HEK293 (cell line): ENCODE results near the gene HIF1AN.

Source experiments
- CTCF ChIA-PET: fragments of 350-600 bp; formaldehyde crosslinking; extraction: SDS; loops from one replicate; lab custom pipeline; 2021; ENCODE audit warnings: antibody characterized with exemption; lab: Yijun Ruan, JAX
- POLR2A ChIA-PET: fragments of 300-600 bp; formaldehyde crosslinking; extraction: SDS; loops from one replicate; lab custom pipeline; 2020; ENCODE audit warnings: antibody characterized with exemption, inconsistent platforms; lab: Yijun Ruan, JAX
- H3K27ac ChIP-seq: fragments of 200-500 bp; sonication (Bioruptor generic); 2 replicates; pipeline ENCODE4 v1.5.1; 2014; ENCODE audit warnings: low read depth, low read length, control low read depth, inconsistent platforms; ENCODE audit errors: extremely low read depth
- H3K36me3 ChIP-seq, 2 experiments: fragments of 200-500 bp in 1 of 2; sonication (Bioruptor generic) in 1 of 2; 1 replicate in 1 of 2; 2 replicates in 1 of 2; pipeline ENCODE4 v1.5.1; 2014 to 2017; ENCODE audit warnings: inconsistent platforms in 2 of 2, low read length in 2 of 2; ENCODE audit not compliant: control insufficient read depth in 2 of 2, insufficient read depth in 1 of 2
- H3K4me1 ChIP-seq: fragments of 200-500 bp; sonication (Bioruptor generic); 2 replicates; pipeline ENCODE4 v1.5.1; 2014; ENCODE audit warnings: mild to moderate bottlenecking, low read length, inconsistent platforms; ENCODE audit not compliant: control insufficient read depth, insufficient read depth
- H3K4me3 ChIP-seq: 2 replicates; pipeline ENCODE4 v1.5.1; 2011; ENCODE audit warnings: low read depth, mild to moderate bottlenecking, control low read depth, low read length, moderate library complexity
- H3K9me3 ChIP-seq: fragments of 200-500 bp; sonication (Bioruptor generic); 2 replicates; pipeline ENCODE4 v1.5.1; 2014; ENCODE audit warnings: low read depth, low read length, inconsistent platforms; ENCODE audit not compliant: control insufficient read depth, insufficient read depth
- EGR2 ChIP-seq: fragments of 450-650 bp; formaldehyde crosslinking; IDR thresholded peaks from 2 replicates; pipeline ENCODE4 v1.5.1; 2016; ENCODE audit warnings: low read depth, missing biosample characterization, missing genetic modification characterization
- KLF7 ChIP-seq: fragments of 450-650 bp; formaldehyde crosslinking; IDR thresholded peaks from 2 replicates; pipeline ENCODE4 v1.5.1; 2016; ENCODE audit warnings: missing biosample characterization, missing genetic modification characterization, borderline replicate concordance
- ZBTB17 ChIP-seq: fragments of 450-650 bp; formaldehyde crosslinking; IDR thresholded peaks from 2 replicates; pipeline ENCODE4 v1.5.1; 2016; ENCODE audit warnings: missing biosample characterization, missing genetic modification characterization
- ZNF157 ChIP-seq: fragments of 450-650 bp; formaldehyde crosslinking; IDR thresholded peaks from 2 replicates; pipeline ENCODE4 v1.5.1; 2016; ENCODE audit warnings: missing biosample characterization, missing genetic modification characterization
- ZNF16 ChIP-seq: fragments of 450-650 bp; formaldehyde crosslinking; IDR thresholded peaks from 2 replicates; pipeline ENCODE4 v1.5.1; 2016; ENCODE audit warnings: low read depth, missing biosample characterization, missing genetic modification characterization
- ZNF184 ChIP-seq: fragments of 450-650 bp; IDR thresholded peaks from 2 replicates; pipeline ENCODE4 v1.5.1; 2018; ENCODE audit warnings: missing biosample characterization, mild to moderate bottlenecking, missing genetic modification characterization
- ZNF23 ChIP-seq: fragments of 450-650 bp; formaldehyde crosslinking; IDR thresholded peaks from 2 replicates; pipeline ENCODE4 v1.5.1; 2016; ENCODE audit warnings: missing biosample characterization, missing genetic modification characterization, borderline replicate concordance
- ZNF302 ChIP-seq: fragments of 450-650 bp; formaldehyde crosslinking; IDR thresholded peaks from 2 replicates; pipeline ENCODE4 v1.5.1; 2016; ENCODE audit warnings: missing biosample characterization, missing genetic modification characterization, low read depth
- ZNF501 ChIP-seq: fragments of 450-650 bp; formaldehyde crosslinking; IDR thresholded peaks from 2 replicates; pipeline ENCODE4 v1.5.1; 2016; ENCODE audit warnings: missing biosample characterization, missing genetic modification characterization
- ZNF544 ChIP-seq: fragments of 450-650 bp; formaldehyde crosslinking; IDR thresholded peaks from 2 replicates; pipeline ENCODE4 v1.5.0; 2017; ENCODE audit warnings: missing biosample characterization, missing genetic modification characterization
- ZNF585B ChIP-seq: fragments of 450-650 bp; formaldehyde crosslinking; IDR thresholded peaks from 2 replicates; pipeline ENCODE4 v1.5.1; 2016; ENCODE audit warnings: missing biosample characterization, missing genetic modification characterization
- ZNF768 ChIP-seq: fragments of 450-650 bp; formaldehyde crosslinking; IDR thresholded peaks from 2 replicates; pipeline ENCODE4 v1.5.1; 2018; ENCODE audit warnings: missing biosample characterization, mild to moderate bottlenecking, missing genetic modification characterization
- TF ChIP-seq, protein P1 (sequence below): fragments of 450-650 bp; formaldehyde crosslinking; IDR thresholded peaks from 2 replicates; pipeline ENCODE4 v1.5.1; 2016; ENCODE audit warnings: missing biosample characterization, missing genetic modification characterization
- TF ChIP-seq, protein P2 (sequence below): fragments of 450-650 bp; formaldehyde crosslinking; IDR thresholded peaks from 2 replicates; pipeline ENCODE4 v1.5.1; 2016; ENCODE audit warnings: missing biosample characterization, missing genetic modification characterization
- TF ChIP-seq, protein P3 (sequence below): fragments of 450-650 bp; formaldehyde crosslinking; IDR thresholded peaks from 2 replicates; pipeline ENCODE4 v1.5.1; 2016; ENCODE audit warnings: missing biosample characterization, missing genetic modification characterization
- TF ChIP-seq, protein P4 (sequence below): fragments of 450-650 bp; IDR thresholded peaks from 2 replicates; pipeline ENCODE4 v1.5.1; 2018; ENCODE audit warnings: missing biosample characterization, mild to moderate bottlenecking, missing genetic modification characterization
- TF ChIP-seq, protein P5 (sequence below): fragments of 450-650 bp; formaldehyde crosslinking; IDR thresholded peaks from 2 replicates; pipeline ENCODE4 v1.5.1; 2017; ENCODE audit warnings: missing biosample characterization, missing genetic modification characterization

The HIF1AN gene

DNA sequence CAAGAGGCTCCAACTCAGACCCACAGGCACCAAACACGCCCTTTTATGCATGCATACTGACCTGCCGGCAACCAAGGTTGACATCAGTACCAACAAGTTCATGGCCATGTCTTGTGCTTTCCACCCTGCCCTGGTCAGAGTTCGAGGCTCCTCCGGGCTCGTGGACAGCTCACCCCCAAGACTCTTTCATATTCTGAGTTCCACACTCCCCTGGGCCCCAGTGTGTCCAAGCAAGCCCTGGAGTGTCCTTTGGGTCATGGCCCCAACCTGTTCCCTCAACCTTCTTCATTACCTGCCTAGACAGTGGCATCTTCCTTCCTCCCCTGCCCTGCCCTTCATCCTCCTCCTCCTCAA lies 40.5 kb downstream of the HIF1AN start:
- Histone ChIP-seq H3K9me3 (no peaks in the 10 kb centered on the region), H3K36me3 (no peaks in the 10 kb centered on the region)
- TF ChIP-seq ZNF302, result no peak
- TF ChIP-seq, protein P1, sequence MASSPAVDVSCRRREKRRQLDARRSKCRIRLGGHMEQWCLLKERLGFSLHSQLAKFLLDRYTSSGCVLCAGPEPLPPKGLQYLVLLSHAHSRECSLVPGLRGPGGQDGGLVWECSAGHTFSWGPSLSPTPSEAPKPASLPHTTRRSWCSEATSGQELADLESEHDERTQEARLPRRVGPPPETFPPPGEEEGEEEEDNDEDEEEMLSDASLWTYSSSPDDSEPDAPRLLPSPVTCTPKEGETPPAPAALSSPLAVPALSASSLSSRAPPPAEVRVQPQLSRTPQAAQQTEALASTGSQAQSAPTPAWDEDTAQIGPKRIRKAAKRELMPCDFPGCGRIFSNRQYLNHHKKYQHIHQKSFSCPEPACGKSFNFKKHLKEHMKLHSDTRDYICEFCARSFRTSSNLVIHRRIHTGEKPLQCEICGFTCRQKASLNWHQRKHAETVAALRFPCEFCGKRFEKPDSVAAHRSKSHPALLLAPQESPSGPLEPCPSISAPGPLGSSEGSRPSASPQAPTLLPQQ (tag by site-specific recombination), result no peak
- no peak for TF ChIP-seq ZNF157 (tag by site-specific recombination)
- no peak for TF ChIP-seq ZNF501 (tag by site-specific recombination)
- no peak for TF ChIP-seq ZNF23
- TF ChIP-seq, all 188 proteins: peak for 0
- Histone ChIP-seq H3K27ac (no peak overlapping the region), H3K4me3 (no peak overlapping the region), H3K4me1 (no peaks in the 10 kb centered on the region)
- ChIA-PET POLR2A (no interaction called here), CTCF (interaction anchor here (0.5 to 1.3 kb wide), 5 partner anchors 12 to 302 kb away, joined by 3 read pairs; no protein-coding TSS in a partner anchor)

DNA sequence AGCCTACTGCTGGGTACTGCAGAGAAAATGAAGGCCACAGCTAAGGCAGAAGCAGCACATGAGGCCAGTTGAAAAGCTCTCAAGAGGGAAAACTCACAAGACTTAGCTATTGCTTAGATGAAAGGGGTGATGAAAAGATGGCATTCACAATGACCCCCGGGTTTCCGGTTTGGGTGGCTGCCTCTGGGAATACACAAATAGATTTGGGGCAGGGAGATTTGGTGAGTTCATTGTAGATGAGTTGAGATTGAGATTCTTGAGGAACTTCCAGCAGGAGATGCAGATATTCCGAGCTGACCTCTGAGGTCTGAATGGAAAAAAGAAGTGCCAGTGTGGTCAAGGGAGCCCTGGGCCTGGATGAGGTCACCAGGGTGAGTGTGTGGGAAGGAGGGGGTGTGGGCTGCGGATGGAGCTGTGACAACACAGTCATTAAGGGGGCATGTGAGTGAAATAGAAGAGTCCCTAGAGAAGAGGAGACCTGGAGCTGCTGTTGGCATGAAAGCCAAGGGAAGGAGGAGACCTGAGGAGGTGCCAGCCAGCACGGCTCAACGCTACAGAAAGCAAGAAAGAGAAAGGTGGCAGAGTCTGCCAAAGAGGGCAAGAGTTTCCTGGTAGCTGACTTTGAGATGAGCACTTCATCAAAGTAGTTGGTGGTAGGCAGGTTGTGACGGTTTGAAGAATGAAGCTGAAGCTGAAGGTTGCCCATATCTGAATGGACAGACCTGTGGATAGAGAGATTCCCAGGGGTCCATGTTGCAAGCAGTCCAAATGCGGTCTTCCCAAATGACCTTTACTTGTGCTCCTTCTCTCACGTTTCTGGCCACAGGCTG lies 43.7 kb downstream of the HIF1AN start:
- CTCF ChIA-PET, result interaction anchor here (0.6 to 1.7 kb wide), 4 partner anchors 10 to 419 kb away, joined by 3 to 5 read pairs (median 4); no protein-coding TSS in a partner anchor
- no peaks in the 10 kb centered on the region for H3K4me1 ChIP-seq
- no peaks in the 10 kb centered on the region for H3K9me3 ChIP-seq
- no peak overlapping the region for H3K4me3 ChIP-seq
- no peaks in the 10 kb centered on the region for H3K36me3 ChIP-seq
- POLR2A ChIA-PET, result interaction anchor here (0.6 kb wide), 1 partner anchor 1670 kb away, joined by 3 read pairs; no protein-coding TSS in a partner anchor
- TF ChIP-seq EGR2 (tag by site-specific recombination), result peak; percentile 42; the same call in 1 of the 2 replicates
- TF ChIP-seq KLF7 (tag by site-specific recombination), result no peak
- H3K27ac ChIP-seq, result no peak overlapping the region

DNA sequence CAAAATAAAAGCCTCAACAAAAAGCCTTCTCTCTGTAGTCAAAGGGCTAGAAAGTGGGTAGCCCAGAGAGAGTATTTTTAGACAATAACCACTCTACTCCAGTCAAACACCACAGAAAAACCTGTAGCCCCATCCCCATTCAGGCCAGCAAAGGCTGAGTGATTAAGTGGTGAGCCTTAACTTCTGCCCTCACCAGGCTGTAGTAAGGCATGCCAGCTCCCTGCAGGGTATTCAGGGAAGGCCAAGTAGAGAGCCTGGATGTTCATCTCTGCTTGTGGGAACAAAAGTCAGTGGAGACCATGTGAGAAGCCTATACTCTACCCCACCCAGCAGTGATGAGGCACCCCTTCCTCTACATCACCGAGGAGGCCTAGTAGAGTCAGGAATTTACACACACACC lies 51.2 kb downstream of the HIF1AN start:
- Histone ChIP-seq H3K4me3 (no peak overlapping the region), H3K36me3 (no peaks in the 10 kb centered on the region), H3K4me1 (no peaks in the 10 kb centered on the region), H3K27ac (no peak overlapping the region), H3K9me3 (no peaks in the 10 kb centered on the region)
- POLR2A ChIA-PET, result no interaction called here
- CTCF ChIA-PET, result interaction anchor here (0.9 kb wide), 1 partner anchor 17 kb away, joined by 4 read pairs; no protein-coding TSS in a partner anchor
- no peak for TF ChIP-seq ZNF544 (tag by site-specific recombination)
- TF ChIP-seq ZNF16 (tag by site-specific recombination), result no peak
- no peak for TF ChIP-seq ZBTB17 (tag by site-specific recombination)

DNA sequence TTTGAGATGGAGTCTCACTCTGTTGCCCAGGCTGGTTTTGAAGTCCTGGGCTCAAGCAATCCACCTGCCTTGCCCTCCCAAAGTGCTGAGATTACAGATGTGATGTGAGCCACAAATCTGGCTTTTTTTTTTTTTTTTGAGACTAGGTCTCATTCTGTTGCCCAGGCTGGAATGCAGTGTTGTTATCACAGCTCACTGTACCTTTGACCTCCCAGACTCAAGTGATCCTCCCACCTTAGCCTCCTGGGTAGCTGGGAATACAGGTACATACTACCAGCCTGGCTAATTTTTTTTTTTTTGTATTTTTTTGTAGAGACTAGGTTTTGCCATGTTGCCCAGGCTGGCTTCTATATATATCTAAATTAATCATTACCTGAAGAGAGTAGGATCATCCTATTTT lies 62.4 kb downstream of the HIF1AN start:
- ChIA-PET POLR2A (interaction anchor here (0.6 kb wide), 2 partner anchors 28 to 394 kb away, joined by 3 to 4 read pairs; no protein-coding TSS in a partner anchor), CTCF (interaction anchor here (0.6 to 1.5 kb wide), 2 partner anchors 37 to 145 kb away, joined by 5 to 9 read pairs; no protein-coding TSS in a partner anchor)
- Histone ChIP-seq H3K9me3 (no peaks in the 10 kb centered on the region), H3K4me3 (no peak overlapping the region), H3K4me1 (no peaks in the 10 kb centered on the region), H3K36me3 (no peaks in the 10 kb centered on the region), H3K27ac (no peak overlapping the region)
- no peak for TF ChIP-seq ZNF768
- TF ChIP-seq, protein P2, sequence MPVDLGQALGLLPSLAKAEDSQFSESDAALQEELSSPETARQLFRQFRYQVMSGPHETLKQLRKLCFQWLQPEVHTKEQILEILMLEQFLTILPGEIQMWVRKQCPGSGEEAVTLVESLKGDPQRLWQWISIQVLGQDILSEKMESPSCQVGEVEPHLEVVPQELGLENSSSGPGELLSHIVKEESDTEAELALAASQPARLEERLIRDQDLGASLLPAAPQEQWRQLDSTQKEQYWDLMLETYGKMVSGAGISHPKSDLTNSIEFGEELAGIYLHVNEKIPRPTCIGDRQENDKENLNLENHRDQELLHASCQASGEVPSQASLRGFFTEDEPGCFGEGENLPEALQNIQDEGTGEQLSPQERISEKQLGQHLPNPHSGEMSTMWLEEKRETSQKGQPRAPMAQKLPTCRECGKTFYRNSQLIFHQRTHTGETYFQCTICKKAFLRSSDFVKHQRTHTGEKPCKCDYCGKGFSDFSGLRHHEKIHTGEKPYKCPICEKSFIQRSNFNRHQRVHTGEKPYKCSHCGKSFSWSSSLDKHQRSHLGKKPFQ, result no peak
- TF ChIP-seq ZNF184, result no peak
- TF ChIP-seq, protein P3, sequence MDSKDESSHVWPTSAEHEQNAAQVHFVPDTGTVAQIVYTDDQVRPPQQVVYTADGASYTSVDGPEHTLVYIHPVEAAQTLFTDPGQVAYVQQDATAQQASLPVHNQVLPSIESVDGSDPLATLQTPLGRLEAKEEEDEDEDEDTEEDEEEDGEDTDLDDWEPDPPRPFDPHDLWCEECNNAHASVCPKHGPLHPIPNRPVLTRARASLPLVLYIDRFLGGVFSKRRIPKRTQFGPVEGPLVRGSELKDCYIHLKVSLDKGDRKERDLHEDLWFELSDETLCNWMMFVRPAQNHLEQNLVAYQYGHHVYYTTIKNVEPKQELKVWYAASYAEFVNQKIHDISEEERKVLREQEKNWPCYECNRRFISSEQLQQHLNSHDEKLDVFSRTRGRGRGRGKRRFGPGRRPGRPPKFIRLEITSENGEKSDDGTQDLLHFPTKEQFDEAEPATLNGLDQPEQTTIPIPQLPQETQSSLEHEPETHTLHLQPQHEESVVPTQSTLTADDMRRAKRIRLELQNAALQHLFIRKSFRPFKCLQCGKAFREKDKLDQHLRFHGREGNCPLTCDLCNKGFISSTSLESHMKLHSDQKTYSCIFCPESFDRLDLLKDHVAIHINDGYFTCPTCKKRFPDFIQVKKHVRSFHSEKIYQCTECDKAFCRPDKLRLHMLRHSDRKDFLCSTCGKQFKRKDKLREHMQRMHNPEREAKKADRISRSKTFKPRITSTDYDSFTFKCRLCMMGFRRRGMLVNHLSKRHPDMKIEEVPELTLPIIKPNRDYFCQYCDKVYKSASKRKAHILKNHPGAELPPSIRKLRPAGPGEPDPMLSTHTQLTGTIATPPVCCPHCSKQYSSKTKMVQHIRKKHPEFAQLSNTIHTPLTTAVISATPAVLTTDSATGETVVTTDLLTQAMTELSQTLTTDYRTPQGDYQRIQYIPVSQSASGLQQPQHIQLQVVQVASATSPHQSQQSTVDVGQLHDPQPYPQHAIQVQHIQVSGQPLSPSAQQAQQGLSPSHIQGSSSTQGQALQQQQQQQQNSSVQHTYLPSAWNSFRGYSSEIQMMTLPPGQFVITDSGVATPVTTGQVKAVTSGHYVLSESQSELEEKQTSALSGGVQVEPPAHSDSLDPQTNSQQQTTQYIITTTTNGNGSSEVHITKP, result no peak
- TF ChIP-seq, protein P4, sequence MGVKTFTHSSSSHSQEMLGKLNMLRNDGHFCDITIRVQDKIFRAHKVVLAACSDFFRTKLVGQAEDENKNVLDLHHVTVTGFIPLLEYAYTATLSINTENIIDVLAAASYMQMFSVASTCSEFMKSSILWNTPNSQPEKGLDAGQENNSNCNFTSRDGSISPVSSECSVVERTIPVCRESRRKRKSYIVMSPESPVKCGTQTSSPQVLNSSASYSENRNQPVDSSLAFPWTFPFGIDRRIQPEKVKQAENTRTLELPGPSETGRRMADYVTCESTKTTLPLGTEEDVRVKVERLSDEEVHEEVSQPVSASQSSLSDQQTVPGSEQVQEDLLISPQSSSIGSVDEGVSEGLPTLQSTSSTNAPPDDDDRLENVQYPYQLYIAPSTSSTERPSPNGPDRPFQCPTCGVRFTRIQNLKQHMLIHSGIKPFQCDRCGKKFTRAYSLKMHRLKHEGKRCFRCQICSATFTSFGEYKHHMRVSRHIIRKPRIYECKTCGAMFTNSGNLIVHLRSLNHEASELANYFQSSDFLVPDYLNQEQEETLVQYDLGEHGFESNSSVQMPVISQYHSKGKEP (tag by site-specific recombination), result no peak
- TF ChIP-seq, protein P5, sequence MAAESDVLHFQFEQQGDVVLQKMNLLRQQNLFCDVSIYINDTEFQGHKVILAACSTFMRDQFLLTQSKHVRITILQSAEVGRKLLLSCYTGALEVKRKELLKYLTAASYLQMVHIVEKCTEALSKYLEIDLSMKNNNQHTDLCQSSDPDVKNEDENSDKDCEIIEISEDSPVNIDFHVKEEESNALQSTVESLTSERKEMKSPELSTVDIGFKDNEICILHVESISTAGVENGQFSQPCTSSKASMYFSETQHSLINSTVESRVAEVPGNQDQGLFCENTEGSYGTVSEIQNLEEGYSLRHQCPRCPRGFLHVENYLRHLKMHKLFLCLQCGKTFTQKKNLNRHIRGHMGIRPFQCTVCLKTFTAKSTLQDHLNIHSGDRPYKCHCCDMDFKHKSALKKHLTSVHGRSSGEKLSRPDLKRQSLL (tag by site-specific recombination), result no peak
- TF ChIP-seq ZNF585B, result no peak
